HEK293 (cell line): ENCODE results near the gene OR2AG2.

Experiments used
- CTCF ChIA-PET: fragments of 350-600 bp; formaldehyde crosslinking; extraction: SDS; loops from one replicate; lab custom pipeline; 2021; ENCODE audit warnings: antibody characterized with exemption; lab: Yijun Ruan, JAX
- POLR2A ChIA-PET: fragments of 300-600 bp; formaldehyde crosslinking; extraction: SDS; loops from one replicate; lab custom pipeline; 2020; ENCODE audit warnings: antibody characterized with exemption, inconsistent platforms; lab: Yijun Ruan, JAX
- H3K27ac ChIP-seq: fragments of 200-500 bp; sonication (Bioruptor generic); 2 replicates; pipeline ENCODE4 v1.5.1; 2014; ENCODE audit warnings: low read depth, low read length, control low read depth, inconsistent platforms; ENCODE audit errors: extremely low read depth
- H3K36me3 ChIP-seq, 2 experiments: fragments of 200-500 bp in 1 of 2; sonication (Bioruptor generic) in 1 of 2; 1 replicate in 1 of 2; 2 replicates in 1 of 2; pipeline ENCODE4 v1.5.1; 2014 to 2017; ENCODE audit warnings: inconsistent platforms in 2 of 2, low read length in 2 of 2; ENCODE audit not compliant: control insufficient read depth in 2 of 2, insufficient read depth in 1 of 2
- H3K4me1 ChIP-seq: fragments of 200-500 bp; sonication (Bioruptor generic); 2 replicates; pipeline ENCODE4 v1.5.1; 2014; ENCODE audit warnings: mild to moderate bottlenecking, low read length, inconsistent platforms; ENCODE audit not compliant: control insufficient read depth, insufficient read depth
- H3K4me3 ChIP-seq: 2 replicates; pipeline ENCODE4 v1.5.1; 2011; ENCODE audit warnings: low read depth, mild to moderate bottlenecking, control low read depth, low read length, moderate library complexity
- H3K9me3 ChIP-seq: fragments of 200-500 bp; sonication (Bioruptor generic); 2 replicates; pipeline ENCODE4 v1.5.1; 2014; ENCODE audit warnings: low read depth, low read length, inconsistent platforms; ENCODE audit not compliant: control insufficient read depth, insufficient read depth
- BCL6B ChIP-seq: fragments of 450-650 bp; formaldehyde crosslinking; IDR thresholded peaks from 2 replicates; pipeline ENCODE4 v1.5.1; 2017; ENCODE audit warnings: missing biosample characterization, missing genetic modification characterization
- KLF1 ChIP-seq: fragments of 450-650 bp; formaldehyde crosslinking; IDR thresholded peaks from 2 replicates; pipeline ENCODE4 v1.5.1; 2016; ENCODE audit warnings: missing biosample characterization, missing genetic modification characterization
- PRDM1 ChIP-seq: fragments of 450-650 bp; formaldehyde crosslinking; IDR thresholded peaks from 2 replicates; pipeline ENCODE4; 2016; ENCODE audit warnings: missing biosample characterization, missing genetic modification characterization
- SP2 ChIP-seq: fragments of 450-650 bp; formaldehyde crosslinking; IDR thresholded peaks from 2 replicates; pipeline ENCODE4 v1.5.1; 2016; ENCODE audit warnings: missing biosample characterization, missing genetic modification characterization
- TCF7L2 ChIP-seq: IDR thresholded peaks from 2 replicates; pipeline ENCODE4 v1.6.1; 2011; ENCODE audit warnings: low read depth, mild to moderate bottlenecking, inconsistent platforms, low read length, moderate library complexity, borderline replicate concordance
- WT1 ChIP-seq: fragments of 450-650 bp; formaldehyde crosslinking; IDR thresholded peaks from 2 replicates; pipeline ENCODE4 v1.5.1; 2016; ENCODE audit warnings: missing biosample characterization, missing genetic modification characterization
- ZBTB44 ChIP-seq: fragments of 450-650 bp; IDR thresholded peaks from 2 replicates; pipeline ENCODE4 v1.5.1; 2018; ENCODE audit warnings: missing biosample characterization, mild to moderate bottlenecking, missing genetic modification characterization
- ZNF132 ChIP-seq: fragments of 450-650 bp; formaldehyde crosslinking; IDR thresholded peaks from 2 replicates; pipeline ENCODE4 v1.5.1; 2017; ENCODE audit warnings: missing biosample characterization, missing genetic modification characterization, borderline replicate concordance
- ZNF146 ChIP-seq: fragments of 450-650 bp; formaldehyde crosslinking; IDR thresholded peaks from 2 replicates; pipeline ENCODE4 v1.5.1; 2016; ENCODE audit warnings: missing biosample characterization, missing genetic modification characterization
- ZNF202 ChIP-seq: fragments of 450-650 bp; formaldehyde crosslinking; IDR thresholded peaks from 2 replicates; pipeline ENCODE4 v1.5.1; 2016; ENCODE audit warnings: missing biosample characterization, missing genetic modification characterization, borderline replicate concordance
- ZNF239 ChIP-seq: fragments of 450-650 bp; formaldehyde crosslinking; IDR thresholded peaks from 2 replicates; pipeline ENCODE4 v1.5.1; 2016; ENCODE audit warnings: missing biosample characterization, missing genetic modification characterization
- ZNF274 ChIP-seq, 2 experiments: fragments of 200-500 bp in 1 of 2; fragments of 450-650 bp in 1 of 2; sonication (Bioruptor generic) in 1 of 2; formaldehyde crosslinking in 1 of 2; IDR thresholded peaks; 2 replicates each; pipeline versions ENCODE4 v1.5.1 to v1.6.1; 2014 to 2016; ENCODE audit warnings: borderline replicate concordance in 1 of 2, inconsistent platforms in 1 of 2, low read length in 1 of 2, missing biosample characterization in 1 of 2, missing genetic modification characterization in 1 of 2
- ZNF324 ChIP-seq: fragments of 450-650 bp; formaldehyde crosslinking; IDR thresholded peaks from 2 replicates; pipeline ENCODE4 v1.5.1; 2016; ENCODE audit warnings: missing biosample characterization, missing genetic modification characterization
- ZNF341 ChIP-seq: fragments of 450-650 bp; formaldehyde crosslinking; IDR thresholded peaks from 2 replicates; pipeline ENCODE4; 2016; ENCODE audit warnings: low read depth, missing biosample characterization, missing genetic modification characterization
- ZNF423 ChIP-seq: fragments of 450-650 bp; formaldehyde crosslinking; IDR thresholded peaks from 2 replicates; pipeline ENCODE4 v1.5.1; 2016; ENCODE audit warnings: missing biosample characterization, missing genetic modification characterization
- ZNF558 ChIP-seq: fragments of 450-650 bp; formaldehyde crosslinking; IDR thresholded peaks from 2 replicates; pipeline ENCODE4 v1.5.1; 2016; ENCODE audit warnings: missing biosample characterization, missing genetic modification characterization
- ZNF596 ChIP-seq: fragments of 450-650 bp; IDR thresholded peaks from 2 replicates; pipeline ENCODE4 v1.5.0; 2018; ENCODE audit warnings: missing biosample characterization, mild to moderate bottlenecking, missing genetic modification characterization, moderate library complexity
- ZNF610 ChIP-seq: fragments of 450-650 bp; formaldehyde crosslinking; IDR thresholded peaks from 2 replicates; pipeline ENCODE4 v1.5.1; 2016; ENCODE audit warnings: missing biosample characterization, missing genetic modification characterization, borderline replicate concordance
- ZNF677 ChIP-seq: fragments of 450-650 bp; IDR thresholded peaks from 2 replicates; pipeline ENCODE4 v1.5.0; 2018; ENCODE audit warnings: missing biosample characterization, mild to moderate bottlenecking, missing genetic modification characterization, moderate library complexity
- ZSCAN5A ChIP-seq: fragments of 450-650 bp; formaldehyde crosslinking; IDR thresholded peaks from 2 replicates; pipeline ENCODE4 v1.5.1; 2016; ENCODE audit warnings: missing biosample characterization, missing genetic modification characterization
- TF ChIP-seq, protein P1 (sequence below): fragments of 450-650 bp; formaldehyde crosslinking; IDR thresholded peaks from 2 replicates; pipeline ENCODE4 v1.5.1; 2016; ENCODE audit warnings: missing biosample characterization, missing genetic modification characterization

Gene OR2AG2

DNA sequence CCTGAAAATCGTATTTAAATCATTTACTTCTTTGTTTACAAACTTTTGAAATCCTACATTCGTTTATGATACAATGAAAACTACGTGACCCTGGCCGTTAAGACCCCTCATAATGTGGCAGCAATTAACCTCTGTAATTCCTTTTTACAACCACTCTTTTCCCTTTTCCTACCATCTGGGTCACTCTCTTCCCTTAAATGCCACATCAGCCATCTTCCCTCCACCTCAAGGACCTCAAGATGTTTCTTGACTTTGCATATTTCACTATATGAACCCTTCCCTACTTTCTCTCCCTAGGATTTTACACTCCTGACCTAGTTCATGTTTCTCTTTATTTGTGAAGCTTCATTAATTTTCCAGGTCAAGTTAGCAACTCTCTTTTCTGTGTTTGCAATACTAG is 26.8 kb downstream of the OR2AG2 start:
- no peaks in the 10 kb centered on the region for H3K4me1 ChIP-seq
- ChIA-PET CTCF (interaction anchor here (0.8 to 4.9 kb wide), 4 partner anchors 9 to 109 kb away, joined by 3 to 58 read pairs (median 4); no protein-coding TSS in a partner anchor), POLR2A (no interaction called here)
- H3K36me3 ChIP-seq: no peaks in the 10 kb centered on the region
- H3K4me3 ChIP-seq: no peak overlapping the region
- H3K9me3 ChIP-seq: no peaks in the 10 kb centered on the region
- no peak overlapping the region for H3K27ac ChIP-seq
- TF ChIP-seq WT1 (tag by site-specific recombination) (no peak), ZNF341 (tag by site-specific recombination) (no peak), PRDM1 (tag by site-specific recombination) (no peak), TCF7L2 (no peak)

GRCh38 chr11:6742260-6742659 is 29.5 kb downstream of the OR2AG2 start:
- Histone ChIP-seq H3K4me3 (no peak overlapping the region), H3K27ac (no peak overlapping the region), H3K4me1 (no peaks in the 10 kb centered on the region), H3K36me3 (no peaks in the 10 kb centered on the region), H3K9me3 (no peaks in the 10 kb centered on the region)
- ChIA-PET POLR2A (no interaction called here), CTCF (interaction anchor here (1.1 to 8.8 kb wide), 2 partner anchors 15 to 36 kb away, joined by 3 to 83 read pairs; no protein-coding TSS in a partner anchor)
- no peak for TF ChIP-seq ZNF677 (tag by site-specific recombination)
- no peak for TF ChIP-seq KLF1 (tag by site-specific recombination)
- TF ChIP-seq ZNF202 (tag by site-specific recombination): no peak
- no peak for TF ChIP-seq ZNF239 (tag by site-specific recombination)
- no peak for TF ChIP-seq SP2 (tag by site-specific recombination)
- TF ChIP-seq ZBTB44 (tag by site-specific recombination): no peak
- TF ChIP-seq ZNF558: no peak
- TF ChIP-seq, protein P1, sequence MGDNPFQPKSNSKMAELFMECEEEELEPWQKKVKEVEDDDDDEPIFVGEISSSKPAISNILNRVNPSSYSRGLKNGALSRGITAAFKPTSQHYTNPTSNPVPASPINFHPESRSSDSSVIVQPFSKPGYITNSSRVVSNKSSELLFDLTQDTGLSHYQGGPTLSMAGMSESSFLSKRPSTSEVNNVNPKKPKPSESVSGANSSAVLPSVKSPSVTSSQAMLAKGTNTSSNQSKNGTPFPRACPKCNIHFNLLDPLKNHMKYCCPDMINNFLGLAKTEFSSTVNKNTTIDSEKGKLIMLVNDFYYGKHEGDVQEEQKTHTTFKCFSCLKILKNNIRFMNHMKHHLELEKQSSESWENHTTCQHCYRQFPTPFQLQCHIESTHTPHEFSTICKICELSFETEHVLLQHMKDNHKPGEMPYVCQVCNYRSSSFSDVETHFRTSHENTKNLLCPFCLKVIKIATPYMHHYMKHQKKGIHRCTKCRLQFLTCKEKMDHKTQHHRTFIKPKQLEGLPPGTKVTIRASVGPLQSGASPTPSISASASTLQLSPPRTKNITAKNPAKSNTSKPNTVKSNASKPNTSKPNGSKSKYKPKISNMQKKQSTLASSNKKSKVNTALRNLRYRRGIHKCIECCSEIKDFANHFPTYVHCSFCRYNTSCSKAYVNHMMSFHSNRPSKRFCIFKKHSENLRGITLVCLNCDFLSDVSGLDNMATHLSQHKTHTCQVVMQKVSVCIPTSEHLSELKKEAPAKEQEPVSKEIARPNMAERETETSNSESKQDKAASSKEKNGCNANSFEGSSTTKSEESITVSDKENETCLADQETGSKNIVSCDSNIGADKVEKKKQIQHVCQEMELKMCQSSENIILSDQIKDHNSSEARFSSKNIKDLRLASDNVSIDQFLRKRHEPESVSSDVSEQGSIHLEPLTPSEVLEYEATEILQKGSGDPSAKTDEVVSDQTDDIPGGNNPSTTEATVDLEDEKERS: no peak
- TF ChIP-seq ZNF146 (tag by site-specific recombination): no peak

- Histone ChIP-seq H3K36me3 (no peaks in the 10 kb centered on the region), H3K9me3 (no peaks in the 10 kb centered on the region), H3K4me1 (no peaks in the 10 kb centered on the region), H3K27ac (no peak overlapping the region), H3K4me3 (no peak overlapping the region)
- TF ChIP-seq ZNF132 (no peak), TCF7L2 (no peak), ZNF610 (tag by site-specific recombination) (no peak), ZSCAN5A (tag by site-specific recombination) (no peak), BCL6B (tag by site-specific recombination) (no peak), ZNF324 (no peak), ZNF274 (IDR thresholded peaks at IDR 0.05; ENCODE audit: low read length) (no peak), ZNF274 (tag by site-specific recombination; IDR thresholded peaks at IDR 0.05; ENCODE audit: borderline replicate concordance) (no peak), ZNF596 (tag by site-specific recombination) (no peak), ZNF423 (tag by site-specific recombination) (no peak)
- ChIA-PET CTCF (interaction anchor here (0.6 to 8.8 kb wide), 14 partner anchors 8 to 837 kb away, joined by 3 to 83 read pairs (median 6); partner anchors contain the start of gene OR2AG2), POLR2A (no interaction called here)
Measured at GRCh38 chr11:6738590-6738989, 33.2 kb downstream of the OR2AG2 start.
